AG04450 (cell line): ENCODE data around the gene GTF2B. TPM values are rescaled to one million over a fixed set of nuclear protein-coding genes. Genes with fewer than 3 reads are reported as not detected.

Experiments used
- CTCF ChIA-PET: fragments of 300-600, 350-600 bp; formaldehyde crosslinking; extraction: SDS; loops from one replicate; lab custom pipeline; 2022; ENCODE audit warnings: antibody characterized with exemption, inconsistent platforms; lab: Charles Lee
- POLR2A ChIA-PET: fragments of 350-600 bp; formaldehyde crosslinking; extraction: SDS; loops from one replicate; lab custom pipeline; 2021; ENCODE audit warnings: antibody characterized with exemption, inconsistent platforms; lab: Yijun Ruan, JAX
- DNase-seq: peaks from one replicate; pipeline ENCODE4 v3.0.0-alpha.2; 2011; ENCODE audit warnings: low read depth, low spot score
- H3K27ac ChIP-seq: one replicate; pipeline ENCODE4 v1.5.1; 2012; ENCODE audit warnings: low read depth, low read length, control low read depth
- H3K27me3 ChIP-seq: one replicate; pipeline ENCODE4 v1.6.0; 2012; ENCODE audit warnings: low read length; ENCODE audit not compliant: control insufficient read depth, insufficient read depth
- H3K4me3 ChIP-seq: 2 replicates; pipeline ENCODE4 v1.5.1; 2011; ENCODE audit warnings: mild to moderate bottlenecking, low read depth, low read length, control low read depth
- H3K9me3 ChIP-seq: 2 replicates; pipeline ENCODE4 v1.5.1; 2012; ENCODE audit warnings: low read length; ENCODE audit not compliant: control insufficient read depth, insufficient read depth
- CTCF ChIP-seq: IDR thresholded peaks from 2 replicates; pipeline ENCODE4 v1.5.1; 2011; ENCODE audit warnings: low read depth, low read length, control low read depth, inconsistent platforms
- polyA plus RNA-seq: library from polyadenylated mRNA; depleted of rRNA; stranded (reverse); fragments of >200 nt; gene quantifications from 2 replicates; pipeline ENCODE4 v1.2.3, GENCODE V29; 2011

The GTF2B gene
- polyA plus RNA-seq, 1 experiment, result 51.7 TPM

DNA sequence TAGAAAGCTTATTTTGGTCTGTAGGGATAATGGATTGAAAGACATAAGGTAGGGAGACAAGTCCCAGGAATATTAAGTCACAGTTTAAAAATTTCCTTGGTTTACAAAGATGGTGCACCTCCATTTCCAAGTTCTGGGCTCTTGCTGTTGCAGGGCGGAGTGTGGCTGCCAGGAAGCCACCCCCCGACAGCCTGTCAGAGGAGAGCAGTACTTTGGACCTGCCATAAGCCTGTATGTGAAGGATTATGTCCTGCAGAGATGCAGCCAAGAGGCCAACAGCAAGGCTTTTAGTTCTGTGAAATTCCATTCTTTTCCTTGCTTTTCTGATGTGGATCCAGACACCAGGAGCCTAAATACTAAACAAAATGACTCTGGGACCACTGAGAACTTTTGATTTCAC lies 31.9 kb upstream of the GTF2B start:
- Histone ChIP-seq H3K27ac (no peak overlapping the region), H3K4me3 (no peak overlapping the region), H3K9me3 (peaks cover 4% of the 10 kb centered on the region; the same call in 1 of the 2 replicates), H3K27me3 (no peaks in the 10 kb centered on the region)
- ChIA-PET CTCF (no interaction called here), POLR2A (no interaction called here)
- no peak for DNase-seq
- no peak for TF ChIP-seq CTCF

DNA sequence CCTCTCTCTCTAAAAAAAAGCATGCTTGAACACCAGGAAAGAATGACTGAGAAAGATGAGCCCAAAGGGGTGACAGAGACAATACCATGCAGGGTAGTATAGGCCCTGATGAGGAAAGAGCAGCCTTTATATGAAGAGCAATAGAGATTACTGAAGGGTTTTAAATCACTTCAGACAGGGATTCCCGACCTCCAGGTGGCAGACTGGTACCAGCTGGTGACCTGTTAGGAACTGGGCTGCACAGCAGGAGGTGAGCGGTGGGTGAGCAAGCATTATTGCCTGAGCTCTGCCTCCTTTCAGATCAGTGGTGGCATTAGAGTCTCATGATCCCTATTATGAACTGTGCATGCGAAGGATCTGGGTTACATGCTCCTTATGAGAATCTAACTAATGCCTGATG lies 30.8 kb upstream of the GTF2B start:
- H3K4me3 ChIP-seq, result no peak overlapping the region
- no peak overlapping the region for H3K27ac ChIP-seq
- H3K27me3 ChIP-seq, result no peaks in the 10 kb centered on the region
- POLR2A ChIA-PET, result no interaction called here
- CTCF ChIA-PET, result no interaction called here
- DNase-seq, result no peak
- H3K9me3 ChIP-seq, result peaks cover 7% of the 10 kb centered on the region; the same call in 1 of the 2 replicates
- TF ChIP-seq CTCF, result no peak

DNA sequence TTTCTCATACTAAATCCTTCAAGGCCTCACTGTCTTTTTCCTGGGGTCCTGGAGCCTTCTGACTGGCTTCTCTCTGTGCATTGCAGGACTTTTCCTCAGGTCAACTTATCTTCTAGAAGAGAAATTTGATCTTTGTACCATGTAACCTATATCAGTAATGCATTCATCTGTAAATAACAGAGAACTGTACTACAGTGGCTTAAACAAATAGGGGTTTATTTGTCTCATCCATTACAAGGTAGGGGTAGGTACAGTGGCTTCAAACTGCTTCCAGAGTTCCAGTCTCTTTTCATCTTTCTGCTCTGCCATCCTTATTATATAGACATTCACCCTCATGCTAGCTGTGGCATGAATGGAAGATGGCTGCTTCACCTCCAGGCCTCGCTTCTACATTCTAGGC lies 29.5 kb upstream of the GTF2B start:
- no peak overlapping the region for H3K27ac ChIP-seq
- no peak overlapping the region for H3K4me3 ChIP-seq
- TF ChIP-seq CTCF, result no peak
- no peak for DNase-seq
- no peaks in the 10 kb centered on the region for H3K27me3 ChIP-seq
- peaks cover 7% of the 10 kb centered on the region; the same call in 1 of the 2 replicates for H3K9me3 ChIP-seq
- ChIA-PET POLR2A (no interaction called here), CTCF (no interaction called here)

DNA sequence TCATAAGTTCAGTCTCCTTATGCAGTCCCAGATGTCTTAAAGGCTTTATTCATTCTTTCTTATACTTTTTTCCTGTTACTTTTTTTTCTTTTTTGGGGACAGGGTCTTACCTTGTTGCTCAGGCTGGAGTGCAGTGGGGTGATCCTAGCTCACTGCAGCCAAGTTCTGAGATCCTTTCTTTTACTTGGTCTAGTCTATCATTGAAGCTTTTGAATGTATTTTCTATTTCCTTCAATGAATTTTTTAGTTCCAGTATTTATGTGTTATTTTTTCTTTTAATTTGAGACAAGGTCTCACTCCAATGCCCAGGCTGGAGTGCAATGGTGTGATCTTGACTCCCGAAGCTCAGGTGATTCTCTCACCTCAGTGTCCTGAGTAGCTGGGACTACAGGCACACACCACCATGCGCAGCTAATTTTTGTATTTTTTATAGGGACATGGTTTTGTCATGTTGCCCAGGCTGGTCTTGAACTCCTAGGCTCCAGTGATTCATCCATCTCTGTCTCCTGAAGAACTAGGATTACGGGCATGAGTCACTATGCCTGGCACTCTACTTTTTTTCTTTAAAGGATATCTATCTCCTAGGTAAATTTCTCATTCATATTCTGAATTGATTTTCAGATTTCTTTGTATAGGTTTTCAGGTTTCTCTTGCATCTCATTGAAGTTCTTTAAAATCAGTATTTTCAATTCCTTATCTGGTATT lies 26.1 kb upstream of the GTF2B start:
- H3K9me3 ChIP-seq, result peaks cover 7% of the 10 kb centered on the region; the same call in 1 of the 2 replicates
- POLR2A ChIA-PET, result no interaction called here

More for the DNA sequence above, 26.1 kb upstream of the GTF2B start:
- CTCF ChIA-PET, result no interaction called here
- no peaks in the 10 kb centered on the region for H3K27me3 ChIP-seq
- no peak overlapping the region for H3K4me3 ChIP-seq
- TF ChIP-seq CTCF, result no peak
- no peak overlapping the region for H3K27ac ChIP-seq
- DNase-seq, result no peak
